Measurements from ENCODE around the gene CPA2. TPM values are rescaled to one million over a fixed set of nuclear protein-coding genes. Genes with fewer than 3 reads are reported as not detected.

The CPA2 gene
- total RNA-seq = 0.22 TPM in 1 of 2 replicates, not detected in the other

GRCh38 chr7:130266258-130266960, at the start of gene CPA2:
TSS of gene CPA2 (plus strand) at chr7:130266863. CDS start at chr7:130266882, 19 bp downstream.

GRCh38 chr7:130292682-130293257, 26.1 kb downstream of the CPA2 start, which contains the start of gene CPA4:
TSS of gene CPA4 (plus strand) at chr7:130293161. CDS start at chr7:130293181, 20 bp downstream.

Other genes starting within 250 kb of the CPA2 start
- gene ZC3HC1, start 215.5 kb upstream of the CPA2 start, total RNA-seq = 14.2 and 20.0 TPM in 2 replicates
- 16.0 and 22.6 TPM in 2 replicates for gene KLHDC10, start 196.3 kb upstream of the CPA2 start, total RNA-seq
- 29.5 and 32.0 TPM in 2 replicates for gene TMEM209, start 61.5 kb upstream of the CPA2 start, total RNA-seq
- gene SSMEM1, start 59.0 kb upstream of the CPA2 start, total RNA-seq = 0.22 TPM in 1 of 2 replicates, not detected in the other
- gene CPA4, start 26.3 kb downstream of the CPA2 start, total RNA-seq = 9.4 and 9.7 TPM in 2 replicates
- not detected in 2 replicates for gene CPA5, start 78.0 kb downstream of the CPA2 start, total RNA-seq
- 1.8 TPM in 1 of 2 replicates, not detected in the other for gene CPA1, start 113.6 kb downstream of the CPA2 start, total RNA-seq
- gene CEP41, start 174.2 kb downstream of the CPA2 start, total RNA-seq = 15.5 and 23.5 TPM in 2 replicates
- 97.6 and 860 TPM in 2 replicates for gene MEST, start 225.2 kb downstream of the CPA2 start, total RNA-seq